Lower lobe of right lung (tissue), 2 donors: ENCODE measurements around the gene ADAMTS17. TPM values are rescaled to one million over a fixed set of nuclear protein-coding genes. Genes with fewer than 3 reads are reported as not detected.

Experiments
- ATAC-seq, 2 donors: fragments of 200-7000 bp; cut with Tn5 transposase; one replicate each; pipeline ENCODE4 v1.9.1; 2020 to 2022; ENCODE audit warnings: mild to moderate bottlenecking in 2 of 2, moderate library complexity in 2 of 2
- DNase-seq: peaks from one replicate; pipeline ENCODE4 v3.0.0-alpha.2; 2020
- H3K27ac ChIP-seq: fragments of 200-600 bp; one replicate; pipeline ENCODE4 v1.8.0; 2022
- H3K27me3 ChIP-seq: fragments of 200-600 bp; one replicate; pipeline ENCODE4 v1.8.0; 2022; ENCODE audit warnings: low read depth
- H3K36me3 ChIP-seq: fragments of 200-600 bp; one replicate; pipeline ENCODE4 v1.8.0; 2022; ENCODE audit warnings: mild to moderate bottlenecking
- H3K4me1 ChIP-seq: fragments of 200-600 bp; one replicate; pipeline ENCODE4 v1.8.0; 2022
- H3K4me3 ChIP-seq: fragments of 200-600 bp; one replicate; pipeline ENCODE4 v1.8.0; 2022; ENCODE audit warnings: mild to moderate bottlenecking
- H3K9me3 ChIP-seq: fragments of 200-600 bp; one replicate; pipeline ENCODE4 v1.8.0; 2022
- CTCF ChIP-seq: fragments of 200-600 bp; IDR thresholded peaks from one replicate; pipeline ENCODE4 v1.8.0; 2022; ENCODE audit warnings: antibody characterized with exemption, mild to moderate bottlenecking
- intact Hi-C: fragments of 100-400 bp; cut with DNase I; formaldehyde crosslinking; loops from one replicate; pipeline ENCODE4 v1.11.0; 2022
- total RNA-seq: library from RNA; stranded (reverse); fragmentation: NEBNext Ultra II Directional; extraction: Animal tissue kit (Norgen Biotek cat#: 25700); gene quantifications from one replicate; pipeline ENCODE4 v1.2.1, GENCODE V29; 2021
- donor health status: DM: no; HTN: yes; CAD: no; lungs with severe emphysema.

Gene ADAMTS17
- total RNA-seq, 1 donor from 2014 or later = 3.0 TPM

GRCh38 chr15:100189319-100189718 lies 152.5 kb downstream of the ADAMTS17 start:
- DNase-seq = no peak
- no peak overlapping the region for H3K27ac ChIP-seq
- no peaks in the 10 kb centered on the region for H3K9me3 ChIP-seq
- no peaks in the 10 kb centered on the region for H3K4me1 ChIP-seq
- intact Hi-C loops = no loop called here
- H3K4me3 ChIP-seq = no peak overlapping the region
- no peak for ATAC-seq
- no peaks in the 10 kb centered on the region for H3K36me3 ChIP-seq
- no peaks in the 10 kb centered on the region for H3K27me3 ChIP-seq
- no peak for TF ChIP-seq CTCF

GRCh38 chr15:100187677-100188076 lies 154.1 kb downstream of the ADAMTS17 start:
- no peak for TF ChIP-seq CTCF
- intact Hi-C loops = no loop called here
- no peak overlapping the region for H3K4me3 ChIP-seq
- H3K27ac ChIP-seq = no peak overlapping the region
- no peaks in the 10 kb centered on the region for H3K27me3 ChIP-seq
- DNase-seq (no peak), ATAC-seq (no peak)
- H3K4me1 ChIP-seq = no peaks in the 10 kb centered on the region
- H3K9me3 ChIP-seq = no peaks in the 10 kb centered on the region
- no peaks in the 10 kb centered on the region for H3K36me3 ChIP-seq

- intact Hi-C loops = no loop called here
- Histone ChIP-seq H3K4me1 (no peaks in the 10 kb centered on the region), H3K4me3 (no peak overlapping the region), H3K27ac (no peak overlapping the region), H3K9me3 (no peaks in the 10 kb centered on the region), H3K36me3 (no peaks in the 10 kb centered on the region), H3K27me3 (no peaks in the 10 kb centered on the region)
- no peak for DNase-seq
- TF ChIP-seq CTCF = no peak
- ATAC-seq = no peak
These were observed 154.8 kb downstream of the ADAMTS17 start for GRCh38 chr15:100186960-100187359.

- no peak for ATAC-seq
These were observed 155.4 kb downstream of the ADAMTS17 start for GRCh38 chr15:100186366-100186765.

GRCh38 chr15:100183921-100184495 lies 157.8 kb downstream of the ADAMTS17 start:
- Histone ChIP-seq H3K27me3 (no peaks in the 10 kb centered on the region), H3K27ac (no peak overlapping the region), H3K9me3 (no peaks in the 10 kb centered on the region), H3K4me1 (no peaks in the 10 kb centered on the region), H3K4me3 (no peak overlapping the region), H3K36me3 (no peaks in the 10 kb centered on the region)
- DNase-seq (no peak), ATAC-seq (no peak)
- no peak for TF ChIP-seq CTCF
- intact Hi-C loops = no loop called here

More at GRCh38 chr15:100186366-100186765, 155.4 kb downstream of the ADAMTS17 start:
- TF ChIP-seq CTCF = no peak
- Histone ChIP-seq H3K9me3 (no peaks in the 10 kb centered on the region), H3K4me1 (no peaks in the 10 kb centered on the region), H3K27ac (no peak overlapping the region), H3K36me3 (no peaks in the 10 kb centered on the region), H3K27me3 (no peaks in the 10 kb centered on the region), H3K4me3 (no peak overlapping the region)
- DNase-seq = no peak
- intact Hi-C loops = no loop called here
